ENCODE data around the gene CEACAM8. TPM values are rescaled to one million over a fixed set of nuclear protein-coding genes. Genes with fewer than 3 reads are reported as not detected.

CEACAM8 gene
- total RNA-seq, 8 experiments from 2014 or later = 0.05 to 1.0 (median 0.33) TPM; not detected in 3

- WGBS, 10 experiments = 0 to 30% (median 6%) methylated on average over 2 to 4 of the region's 5 CpGs; no CpG with 5 or more reads in 5 of the 10 experiments
- Histone ChIP-seq H3K4me3 (no peak overlapping the region), H3K4me1 (replicated peaks in 1 of 2) (no peaks in the 10 kb centered on the region), H3K27ac (no peak overlapping the region)
- in situ Hi-C loops (cut with MboI; ENCODE audit: low pct_unique_long_range_greater_than_20kb in 2 of 9, low sequenced_read_pairs in 9 of 9, unreplicated experiment in 9 of 9) = no loop called here
- ATAC-seq (replicated peaks in 6 of 8) = peak in 3 of 8 experiments; percentile 67 to 91 (median 79)
Observed at GRCh38 chr19:42601811-42602443, 7.2 kb upstream of the CEACAM8 start.

GRCh38 chr19:42596391-42597072, 1.8 kb upstream of the CEACAM8 start:
- in situ Hi-C loops (cut with MboI; ENCODE audit: low pct_unique_long_range_greater_than_20kb in 2 of 9, low sequenced_read_pairs in 9 of 9, unreplicated experiment in 9 of 9) = no loop called here
- Histone ChIP-seq H3K27ac (no peak overlapping the region), H3K4me1 (replicated peaks in 1 of 2) (no peaks in the 10 kb centered on the region), H3K4me3 (no peak overlapping the region)
- ATAC-seq (replicated peaks in 6 of 8) = peak; percentile 38 to 94 (median 58)
- WGBS, 10 experiments = 0 to 9% (median 3%) methylated on average over 1 to 8 of the region's 16 CpGs; no CpG with 5 or more reads in 4 of the 10 experiments

GRCh38 chr19:42595550-42596172, 937 bp upstream of the CEACAM8 start:
- no peak overlapping the region for H3K27ac ChIP-seq
- no peak overlapping the region for H3K4me3 ChIP-seq
- no peaks in the 10 kb centered on the region for H3K4me1 ChIP-seq (replicated peaks in 1 of 2)
- ATAC-seq (replicated peaks in 6 of 8) = no peak
- in situ Hi-C loops (cut with MboI; ENCODE audit: low pct_unique_long_range_greater_than_20kb in 2 of 9, low sequenced_read_pairs in 9 of 9, unreplicated experiment in 9 of 9) = no loop called here
- WGBS, 10 experiments = 0 to 63% (median 46%) methylated on average over 1 to 3 of the region's 11 CpGs; no CpG with 5 or more reads in 7 of the 10 experiments

- Histone ChIP-seq H3K4me1 (replicated peaks in 1 of 2) (no peaks in the 10 kb centered on the region), H3K27ac (no peak overlapping the region), H3K4me3 (no peak overlapping the region)
- in situ Hi-C loops (cut with MboI; ENCODE audit: low pct_unique_long_range_greater_than_20kb in 2 of 9, low sequenced_read_pairs in 9 of 9, unreplicated experiment in 9 of 9) = no loop called here
- WGBS, 10 experiments = 17 to 89% (median 63%) methylated on average over 1 to 5 of the region's 7 CpGs; no CpG with 5 or more reads in 4 of the 10 experiments
- no peak for ATAC-seq (replicated peaks in 6 of 8)
Observed at GRCh38 chr19:42589792-42590191, 4.9 kb downstream of the CEACAM8 start.

- ATAC-seq (replicated peaks in 6 of 8) = no peak
- Histone ChIP-seq H3K27ac (no peak overlapping the region), H3K4me3 (no peak overlapping the region), H3K4me1 (replicated peaks in 1 of 2) (no peaks in the 10 kb centered on the region)
- in situ Hi-C loops (cut with MboI; ENCODE audit: low pct_unique_long_range_greater_than_20kb in 2 of 9, low sequenced_read_pairs in 9 of 9, unreplicated experiment in 9 of 9) = no loop called here
Observed at GRCh38 chr19:42584466-42584865, 10.3 kb downstream of the CEACAM8 start.

GRCh38 chr19:42577016-42577415, 17.7 kb downstream of the CEACAM8 start:
- 43 to 50% methylated on average over 1 of the region's 1 CpG; no CpG with 5 or more reads in 8 of the 10 experiments for WGBS, 10 experiments
- no peak overlapping the region for H3K4me3 ChIP-seq
- H3K4me1 ChIP-seq (replicated peaks in 1 of 2) = no peaks in the 10 kb centered on the region
- H3K27ac ChIP-seq = no peak overlapping the region
- in situ Hi-C loops (cut with MboI; ENCODE audit: low pct_unique_long_range_greater_than_20kb in 2 of 9, low sequenced_read_pairs in 9 of 9, unreplicated experiment in 9 of 9) = no loop called here
- ATAC-seq (replicated peaks in 6 of 8) = no peak

GRCh38 chr19:42576241-42576640, 18.5 kb downstream of the CEACAM8 start:
- Histone ChIP-seq H3K4me1 (replicated peaks in 1 of 2) (no peaks in the 10 kb centered on the region), H3K27ac (no peak overlapping the region), H3K4me3 (no peak overlapping the region)
- ATAC-seq (replicated peaks in 6 of 8) = no peak
- WGBS, 10 experiments = 35 to 100% (median 71%) methylated on average over 1 to 2 of the region's 2 CpGs; no CpG with 5 or more reads in 2 of the 10 experiments
- in situ Hi-C loops (cut with MboI; ENCODE audit: low pct_unique_long_range_greater_than_20kb in 2 of 9, low sequenced_read_pairs in 9 of 9, unreplicated experiment in 9 of 9) = no loop called here

GRCh38 chr19:42573642-42574041, 21.1 kb downstream of the CEACAM8 start:
- in situ Hi-C loops (cut with MboI; ENCODE audit: low pct_unique_long_range_greater_than_20kb in 2 of 9, low sequenced_read_pairs in 9 of 9, unreplicated experiment in 9 of 9) = no loop called here
- no peak for ATAC-seq (replicated peaks in 6 of 8)
- 0 to 40% (median 0%) methylated on average over 1 of the region's 1 CpG; no CpG with 5 or more reads in 1 of the 10 experiments for WGBS, 10 experiments
- Histone ChIP-seq H3K4me1 (replicated peaks in 1 of 2) (no peaks in the 10 kb centered on the region), H3K4me3 (no peak overlapping the region), H3K27ac (no peak overlapping the region)

GRCh38 chr19:42571116-42571515, 23.6 kb downstream of the CEACAM8 start:
- Histone ChIP-seq H3K4me1 (replicated peaks in 1 of 2) (no peaks in the 10 kb centered on the region), H3K27ac (no peak overlapping the region), H3K4me3 (no peak overlapping the region)
- in situ Hi-C loops (cut with MboI; ENCODE audit: low pct_unique_long_range_greater_than_20kb in 2 of 9, low sequenced_read_pairs in 9 of 9, unreplicated experiment in 9 of 9) = no loop called here
- WGBS, 10 experiments = 21 to 72% (median 33%) methylated on average over 2 of the region's 2 CpGs; no CpG with 5 or more reads in 1 of the 10 experiments
- no peak for ATAC-seq (replicated peaks in 6 of 8)

GRCh38 chr19:42569193-42569592, 25.5 kb downstream of the CEACAM8 start:
- ATAC-seq (replicated peaks in 6 of 8) = no peak
- in situ Hi-C loops (cut with MboI; ENCODE audit: low pct_unique_long_range_greater_than_20kb in 2 of 9, low sequenced_read_pairs in 9 of 9, unreplicated experiment in 9 of 9) = no loop called here
- Histone ChIP-seq H3K4me1 (replicated peaks in 1 of 2) (no peaks in the 10 kb centered on the region), H3K4me3 (no peak overlapping the region), H3K27ac (no peak overlapping the region)
- 17 to 100% (median 56%) methylated on average over 1 to 2 of the region's 2 CpGs; no CpG with 5 or more reads in 2 of the 10 experiments for WGBS, 10 experiments

GRCh38 chr19:42568006-42568405, 26.7 kb downstream of the CEACAM8 start:
- no peak for ATAC-seq (replicated peaks in 6 of 8)

GRCh38 chr19:42567567-42567966, 27.2 kb downstream of the CEACAM8 start:
- ATAC-seq (replicated peaks in 6 of 8) = no peak
- Histone ChIP-seq H3K4me1 (replicated peaks in 1 of 2) (no peaks in the 10 kb centered on the region), H3K4me3 (no peak overlapping the region), H3K27ac (no peak overlapping the region)
- in situ Hi-C loops (cut with MboI; ENCODE audit: low pct_unique_long_range_greater_than_20kb in 2 of 9, low sequenced_read_pairs in 9 of 9, unreplicated experiment in 9 of 9) = no loop called here
- WGBS, 10 experiments = 55 to 100% (median 86%) methylated on average over 1 to 4 of the region's 4 CpGs; no CpG with 5 or more reads in 3 of the 10 experiments

More at GRCh38 chr19:42568006-42568405, 26.7 kb downstream of the CEACAM8 start:
- Histone ChIP-seq H3K4me1 (replicated peaks in 1 of 2) (no peaks in the 10 kb centered on the region), H3K27ac (no peak overlapping the region), H3K4me3 (no peak overlapping the region)
- in situ Hi-C loops (cut with MboI; ENCODE audit: low pct_unique_long_range_greater_than_20kb in 2 of 9, low sequenced_read_pairs in 9 of 9, unreplicated experiment in 9 of 9) = no loop called here
- 28 to 92% (median 64%) methylated on average over 2 to 4 of the region's 4 CpGs; no CpG with 5 or more reads in 4 of the 10 experiments for WGBS, 10 experiments

Measured in motor neuron (in vitro differentiated cells).